ENCODE measurements around the gene ABCA7.

Gene ABCA7

GRCh38 chr19:1097810-1098176 is 57.9 kb downstream of the ABCA7 start:
- DNase-seq (ENCODE audit: extremely low spot score, insufficient read length, low read depth) (no peak), FAIRE-seq (no peak)

GRCh38 chr19:1098177-1099051 is 58.5 kb downstream of the ABCA7 start:
- FAIRE-seq (no peak), DNase-seq (ENCODE audit: extremely low spot score, insufficient read length, low read depth) (no peak)

- FAIRE-seq (no peak), DNase-seq (ENCODE audit: extremely low spot score, insufficient read length, low read depth) (no peak)
These were observed 61.4 kb downstream of the ABCA7 start for GRCh38 chr19:1101337-1101698.

GRCh38 chr19:1102407-1103131 is 62.7 kb downstream of the ABCA7 start:
- DNase-seq (ENCODE audit: extremely low spot score, insufficient read length, low read depth), result no peak
- peak; percentile 85 for FAIRE-seq

GRCh38 chr19:1103132-1103707 is 63.3 kb downstream of the ABCA7 start:
- FAIRE-seq (no peak), DNase-seq (ENCODE audit: extremely low spot score, insufficient read length, low read depth) (no peak)

- DNase-seq (ENCODE audit: extremely low spot score, insufficient read length, low read depth) (peak; percentile 95), FAIRE-seq (peak; percentile 99)
These were observed 63.9 kb downstream of the ABCA7 start, which contains the start of gene GPX4 for GRCh38 chr19:1103708-1104310. GPX4 (plus strand) TSS chr19:1103994; CDS start chr19:1104044, 50 bp downstream.

GRCh38 chr19:1104311-1105007 is 64.6 kb downstream of the ABCA7 start:
- peak; percentile 42 for FAIRE-seq

GRCh38 chr19:1105008-1105872 is 65.3 kb downstream of the ABCA7 start:
- FAIRE-seq (no peak), DNase-seq (ENCODE audit: extremely low spot score, insufficient read length, low read depth) (no peak)

More at GRCh38 chr19:1104311-1105007, 64.6 kb downstream of the ABCA7 start:
- no peak for DNase-seq (ENCODE audit: extremely low spot score, insufficient read length, low read depth)

GRCh38 chr19:1105873-1106840 is 66.2 kb downstream of the ABCA7 start:
- DNase-seq (ENCODE audit: extremely low spot score, insufficient read length, low read depth), result no peak
- no peak for FAIRE-seq

GRCh38 chr19:1106841-1107660 is 67.1 kb downstream of the ABCA7 start:
- no peak for DNase-seq (ENCODE audit: extremely low spot score, insufficient read length, low read depth)
- FAIRE-seq, result no peak

GRCh38 chr19:1107661-1108261 is 67.9 kb downstream of the ABCA7 start:
- FAIRE-seq (no peak), DNase-seq (ENCODE audit: extremely low spot score, insufficient read length, low read depth) (no peak)

GRCh38 chr19:1108291-1109031 is 68.6 kb downstream of the ABCA7 start:
- DNase-seq (ENCODE audit: extremely low spot score, insufficient read length, low read depth) (no peak), FAIRE-seq (no peak)

- FAIRE-seq (no peak), DNase-seq (ENCODE audit: extremely low spot score, insufficient read length, low read depth) (no peak)
These were observed 69.2 kb downstream of the ABCA7 start for GRCh38 chr19:1109032-1109551.

GRCh38 chr19:1109697-1110671 is 70.1 kb downstream of the ABCA7 start:
- no peak for FAIRE-seq
- no peak for DNase-seq (ENCODE audit: extremely low spot score, insufficient read length, low read depth)
